Endothelial cell of umbilical vein (primary cell): ENCODE measurements around the gene METTL24. TPM values are rescaled to one million over a fixed set of nuclear protein-coding genes. Genes with fewer than 3 reads are reported as not detected.

Experiments
- BruUV-seq: library from RNA; stranded (reverse); fragments of 400-500 nt; replicated peaks from 2 replicates; lab custom pipeline; 2021; lab: Mats Ljungman, UMichigan
- CTCF ChIA-PET: fragments of 300-600, 350-600 bp; sonication (Branson Sonifier 250); formaldehyde crosslinking; loops from one replicate; lab custom pipeline; 2021; ENCODE audit warnings: antibody characterized with exemption, inconsistent platforms; lab: Charles Lee
- POLR2A ChIA-PET: fragments of 300-600, 350-600 bp; sonication (Branson Sonifier 250); formaldehyde crosslinking; loops from one replicate; lab custom pipeline; 2021; ENCODE audit warnings: antibody characterized with exemption, inconsistent platforms; lab: Charles Lee
- DNase-seq: peaks from one replicate; pipeline ENCODE4 v3.0.0-alpha.2; 2011; ENCODE audit warnings: low read depth, low spot score
- FAIRE-seq: peaks from 2 replicates; lab custom pipeline; 2011; peaks lifted over from hg19 to GRCh38; lab: Jason Lieb, UNC
- H2AFZ ChIP-seq: 2 replicates; pipeline ENCODE4 v1.6.0; 2012; ENCODE audit warnings: low read depth, low read length, control low read depth, inconsistent platforms
- H3K27ac ChIP-seq: 2 replicates; pipeline ENCODE4 v1.5.1; 2011; ENCODE audit warnings: low read depth, mild to moderate bottlenecking, control low read depth, low read length, moderate library complexity; ENCODE audit not compliant: insufficient read depth
- H3K27me3 ChIP-seq, 2 experiments: 2 replicates each; pipeline versions ENCODE4 v1.6.0 to v1.6.1; 2011; ENCODE audit warnings: low read length in 2 of 2, mixed read lengths in 1 of 2; ENCODE audit not compliant: control insufficient read depth in 2 of 2, insufficient read depth in 2 of 2
- H3K36me3 ChIP-seq, 2 experiments: 2 replicates in 1 of 2; 3 replicates in 1 of 2; pipeline ENCODE4 v1.5.1; 2011; ENCODE audit warnings: low read length in 2 of 2, mild to moderate bottlenecking in 1 of 2, moderate library complexity in 1 of 2; ENCODE audit not compliant: control insufficient read depth in 2 of 2, insufficient read depth in 2 of 2; ENCODE audit errors: extremely low read depth in 1 of 2
- H3K4me1 ChIP-seq: 3 replicates; pipeline ENCODE4 v1.5.1; 2011; ENCODE audit warnings: mild to moderate bottlenecking, low read length; ENCODE audit not compliant: control insufficient read depth, insufficient read depth; ENCODE audit errors: extremely low read depth
- H3K4me2 ChIP-seq: 2 replicates; pipeline ENCODE4 v1.6.1; 2011; ENCODE audit warnings: low read length, control low read depth, mixed read lengths; ENCODE audit not compliant: insufficient read depth
- H3K4me3 ChIP-seq, 3 experiments: fragments of 200-600 bp in 1 of 3; sonication (generic), shearing (Covaris generic) in 1 of 3; replicated peaks in 1 of 3; 2 replicates each; pipeline ENCODE4 v1.5.1; 2011 to 2016; ENCODE audit warnings: control low read depth in 3 of 3, low read length in 3 of 3, mild to moderate bottlenecking in 2 of 3, inconsistent platforms in 1 of 3, low read depth in 1 of 3, moderate library complexity in 1 of 3; ENCODE audit not compliant: insufficient read depth in 1 of 3
- H3K79me2 ChIP-seq: 2 replicates; pipeline ENCODE4 v1.6.0; 2012; ENCODE audit warnings: low read length, inconsistent platforms; ENCODE audit not compliant: control insufficient read depth, insufficient read depth
- H3K9ac ChIP-seq: replicated peaks from 2 replicates; pipeline ENCODE3; 2011; ENCODE audit warnings: low read length, control low read depth; ENCODE audit not compliant: insufficient read depth; ENCODE audit errors: extremely low read depth
- H3K9me1 ChIP-seq: replicated peaks from 3 replicates; pipeline ENCODE4 v1.6.0; 2011; ENCODE audit warnings: mild to moderate bottlenecking, low read length; ENCODE audit not compliant: control insufficient read depth, insufficient read depth; ENCODE audit errors: extremely low read depth
- H3K9me3 ChIP-seq: replicated peaks from 2 replicates; pipeline ENCODE4 v1.5.1; 2012; ENCODE audit warnings: low read length, inconsistent platforms; ENCODE audit not compliant: control insufficient read depth, insufficient read depth
- H4K20me1 ChIP-seq: replicated peaks from 2 replicates; pipeline ENCODE3; 2011; ENCODE audit warnings: mild to moderate bottlenecking, low read length; ENCODE audit not compliant: control insufficient read depth, insufficient read depth; ENCODE audit errors: extremely low read depth
- CTCF ChIP-seq, 2 donors: IDR thresholded peaks; 1 replicate in 1 of 2; 2 replicates in 1 of 2; pipeline ENCODE4 v1.5.1; 2011; ENCODE audit warnings: low read length in 2 of 2, mild to moderate bottlenecking in 2 of 2, moderate library complexity in 2 of 2, control low read depth in 1 of 2, inconsistent platforms in 1 of 2, low read depth in 1 of 2; ENCODE audit not compliant: insufficient read depth in 1 of 2; ENCODE audit errors: extremely low read depth in 1 of 2
- FOS ChIP-seq: IDR thresholded peaks from 2 replicates; pipeline ENCODE4 v1.6.1; 2011; ENCODE audit warnings: mild to moderate bottlenecking, low read length, moderate library complexity, borderline replicate concordance; ENCODE audit not compliant: insufficient read depth
- JUN ChIP-seq: IDR thresholded peaks from 2 replicates; pipeline ENCODE4 v1.6.1; 2011; ENCODE audit warnings: borderline replicate concordance, low read depth; ENCODE audit not compliant: insufficient read length, insufficient read depth
- MAX ChIP-seq: IDR thresholded peaks from 2 replicates; pipeline ENCODE4 v1.6.1; 2011; ENCODE audit not compliant: insufficient read depth, insufficient read length
- MYC ChIP-seq: IDR thresholded peaks from one replicate; pipeline ENCODE4 v1.6.1; 2011; ENCODE audit warnings: mild to moderate bottlenecking, low read depth, low read length
- POLR2A ChIP-seq: IDR thresholded peaks from 2 replicates; pipeline ENCODE4 v1.6.1; 2012; ENCODE audit warnings: low read depth, mild to moderate bottlenecking, control low read depth, low read length
- POLR2AphosphoS5 ChIP-seq: IDR thresholded peaks from 2 replicates; pipeline ENCODE4 v1.6.1; 2012; ENCODE audit warnings: low read depth, mild to moderate bottlenecking, control low read depth, low read length, moderate library complexity; ENCODE audit not compliant: insufficient read depth
- dilution Hi-C: fragments of 300-500 bp; cut with MboI; formaldehyde crosslinking; loops from one replicate; pipeline ENCODE4 v1.15.0; 2019; ENCODE audit warnings: low sequenced_read_pairs; ENCODE audit not compliant: extremely low pct_ligation_motif_present
- intact Hi-C: fragments of 100-400 bp; cut with micrococcal nuclease; formaldehyde crosslinking; loops from one replicate; pipeline ENCODE4 v1.10.0; 2022
- polyA plus RNA-seq, 4 experiments: library from polyadenylated mRNA; depleted of rRNA in 3 of 4; stranded (reverse) in 3 of 4; unstranded in 1 of 4; fragments of >200 nt; gene quantifications; 2 replicates each; pipeline versions ENCODE4 v1.2.1 to v1.2.3, GENCODE V29; 2011 to 2012; ENCODE audit warnings: missing spikeins in 1 of 4
- total RNA-seq: library from RNA; stranded (reverse); gene quantifications from 2 replicates; pipeline ENCODE4 v1.2.3, GENCODE V29; 2021

Gene METTL24
- total and polyA plus RNA-seq, 2 donors (not counting 3 experiments of a cell fraction or from before 2014, with no cell fraction given): not detected

- Histone ChIP-seq H3K36me3 (no peaks in the 10 kb centered on the region), H3K79me2 (no peaks in the 10 kb centered on the region), H3K9me1 (no peaks in the 10 kb centered on the region), H3K27me3 (peaks cover 0 to 1% of the 10 kb centered on the region in 2 experiments), H3K9ac (no peak overlapping the region), H4K20me1 (no peaks in the 10 kb centered on the region), H2AFZ (no peak overlapping the region), H3K9me3 (no peaks in the 10 kb centered on the region), H3K4me3 (no peak overlapping the region), H3K4me1 (no peaks in the 10 kb centered on the region), H3K4me2 (no peak overlapping the region), H3K27ac (no peak overlapping the region)
- FAIRE-seq: no peak
- ChIA-PET CTCF (interaction anchor here (1.7 kb wide), 1 partner anchor 92 kb away, joined by 3 read pairs; no protein-coding TSS in a partner anchor), POLR2A (no interaction called here)
- TF ChIP-seq FOS: no peak
- TF ChIP-seq JUN: no peak
- TF ChIP-seq MYC: no peak
- TF ChIP-seq MAX: no peak
- no peak for TF ChIP-seq POLR2AphosphoS5
- TF ChIP-seq CTCF (IDR thresholded peaks at IDR 0.05; ENCODE audit: extremely low read depth in 1 of 2, insufficient read depth in 1 of 2, low read depth in 1 of 2, low read length in 2 of 2): no peak
- TF ChIP-seq POLR2A: no peak
- BruUV-seq: no TSS peak
- dilution Hi-C loops: no loop called here
- intact Hi-C loops: no loop called here
- no peak for DNase-seq
Measured at GRCh38 chr6:110270165-110270564, 88.0 kb downstream of the METTL24 start.
